ENCODE measurements around the gene SAPCD2.

DNA sequence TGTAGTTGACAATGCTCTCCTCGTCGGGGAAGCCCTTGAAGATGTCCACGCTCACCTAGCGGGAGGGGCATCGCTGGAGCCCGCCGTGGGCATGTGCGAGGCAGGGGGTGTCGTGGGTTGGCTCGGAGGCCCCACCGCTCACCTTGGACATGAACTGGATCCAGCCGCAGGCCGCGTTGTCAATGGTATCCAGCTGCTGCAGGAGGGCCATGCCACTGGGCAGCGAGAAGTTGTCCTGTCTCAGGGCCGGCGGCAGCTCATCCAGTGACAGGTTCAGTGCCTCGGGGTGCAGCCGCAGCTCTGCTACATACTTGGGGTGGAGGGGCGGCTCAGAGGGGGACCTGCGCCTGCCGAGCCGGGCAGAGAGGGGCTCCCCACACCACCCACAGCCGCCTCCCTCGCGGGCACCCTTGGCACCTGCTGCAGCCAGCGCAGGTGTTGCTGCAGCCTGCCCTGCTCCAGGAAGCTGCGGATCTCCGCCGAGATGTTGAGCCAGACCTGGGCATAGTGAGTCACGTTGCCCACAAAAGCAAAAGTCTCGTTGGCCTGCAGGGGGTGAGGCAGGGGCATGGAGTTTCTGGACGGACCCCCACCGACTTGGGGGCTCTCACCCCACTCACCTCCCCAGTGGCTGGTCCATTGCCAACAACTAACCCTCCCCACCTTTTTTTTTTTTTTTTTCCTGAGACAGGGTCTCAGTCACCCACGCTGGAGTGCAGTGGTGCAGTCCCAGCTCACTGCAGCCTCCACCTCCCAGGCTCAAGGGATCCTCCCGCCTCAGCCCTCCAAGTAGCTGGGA, 51.4 kb downstream of the SAPCD2 start:
- TF ChIP-seq, protein P1, sequence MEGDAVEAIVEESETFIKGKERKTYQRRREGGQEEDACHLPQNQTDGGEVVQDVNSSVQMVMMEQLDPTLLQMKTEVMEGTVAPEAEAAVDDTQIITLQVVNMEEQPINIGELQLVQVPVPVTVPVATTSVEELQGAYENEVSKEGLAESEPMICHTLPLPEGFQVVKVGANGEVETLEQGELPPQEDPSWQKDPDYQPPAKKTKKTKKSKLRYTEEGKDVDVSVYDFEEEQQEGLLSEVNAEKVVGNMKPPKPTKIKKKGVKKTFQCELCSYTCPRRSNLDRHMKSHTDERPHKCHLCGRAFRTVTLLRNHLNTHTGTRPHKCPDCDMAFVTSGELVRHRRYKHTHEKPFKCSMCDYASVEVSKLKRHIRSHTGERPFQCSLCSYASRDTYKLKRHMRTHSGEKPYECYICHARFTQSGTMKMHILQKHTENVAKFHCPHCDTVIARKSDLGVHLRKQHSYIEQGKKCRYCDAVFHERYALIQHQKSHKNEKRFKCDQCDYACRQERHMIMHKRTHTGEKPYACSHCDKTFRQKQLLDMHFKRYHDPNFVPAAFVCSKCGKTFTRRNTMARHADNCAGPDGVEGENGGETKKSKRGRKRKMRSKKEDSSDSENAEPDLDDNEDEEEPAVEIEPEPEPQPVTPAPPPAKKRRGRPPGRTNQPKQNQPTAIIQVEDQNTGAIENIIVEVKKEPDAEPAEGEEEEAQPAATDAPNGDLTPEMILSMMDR (IDR thresholded peaks at IDR 0.05), result no peak
- no peak for TF ChIP-seq POLR2A (IDR thresholded peaks at IDR 0.05)
